Measurements from ENCODE around the gene FBXO34.
A peak's percentile ranks its signal among the peaks of the same experiment; 100 is the strongest.

Gene FBXO34

DNA sequence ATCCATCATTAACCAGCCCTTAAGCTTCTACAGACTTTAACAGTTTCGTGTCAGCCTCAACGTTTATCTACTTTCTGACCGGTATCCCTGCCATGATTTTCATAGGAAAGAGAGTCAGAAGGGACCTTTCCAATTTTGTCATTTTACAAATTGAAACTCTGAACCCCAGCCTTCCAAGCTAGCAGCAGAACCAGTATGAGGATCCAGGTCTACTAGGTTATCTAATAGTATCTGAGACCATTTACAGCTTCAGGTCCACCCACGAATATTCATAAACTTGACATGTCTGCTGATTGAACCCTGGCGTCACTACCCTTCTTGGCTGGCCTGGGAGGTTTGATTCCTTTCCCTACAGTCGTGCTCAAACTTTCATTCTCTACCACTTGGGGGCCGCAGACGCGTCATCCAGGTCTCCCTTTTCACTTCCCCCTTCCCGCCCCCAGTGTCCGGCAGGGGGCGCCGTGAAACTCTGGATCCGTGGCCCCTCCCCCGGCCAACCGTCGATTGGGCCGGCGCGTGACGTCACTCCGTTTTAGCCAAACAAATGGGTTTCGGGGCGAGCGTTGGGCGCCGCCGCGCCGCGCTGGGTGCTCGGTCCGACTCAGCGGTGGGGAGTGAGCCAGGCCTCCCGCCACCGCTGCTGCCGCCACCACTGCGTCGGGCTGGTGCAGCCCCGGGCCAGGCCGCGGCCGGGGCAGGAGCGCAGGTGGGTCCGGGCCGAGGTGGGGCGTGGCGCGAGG lies at the start of gene FBXO34:
FBXO34 (plus strand) TSS at position 590 of the 740 bp plus-strand sequence. CDS start 78,970 bp downstream, outside the sequence.
- peak; percentile 99 for DNase-seq

GRCh38 chr14:55221968-55222367 lies 49.3 kb upstream of the FBXO34 start:
- no peak for DNase-seq

- DNase-seq: no peak
These were observed 47.9 kb upstream of the FBXO34 start for GRCh38 chr14:55223364-55223763.

DNA sequence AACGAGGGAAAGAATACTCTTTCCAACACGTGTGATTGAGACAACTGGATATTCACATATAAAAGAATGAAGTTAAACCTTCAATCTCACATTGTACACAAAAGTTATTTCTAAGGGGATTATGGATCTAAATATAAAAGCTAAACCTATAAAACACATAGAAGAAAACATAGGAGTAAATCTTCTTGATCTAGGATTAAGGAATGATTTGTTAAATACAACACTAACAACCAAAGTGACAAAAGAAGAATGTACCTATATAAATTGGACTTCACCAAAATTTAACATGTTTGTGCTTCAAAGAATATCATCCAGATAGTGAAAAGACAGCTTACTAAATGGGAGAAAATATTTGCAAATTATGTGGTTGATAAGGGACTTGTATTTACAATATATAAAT lies 43.0 kb upstream of the FBXO34 start:
- no peak for DNase-seq

- no peak for DNase-seq
These were observed 37.6 kb upstream of the FBXO34 start for GRCh38 chr14:55233591-55233990.

DNA sequence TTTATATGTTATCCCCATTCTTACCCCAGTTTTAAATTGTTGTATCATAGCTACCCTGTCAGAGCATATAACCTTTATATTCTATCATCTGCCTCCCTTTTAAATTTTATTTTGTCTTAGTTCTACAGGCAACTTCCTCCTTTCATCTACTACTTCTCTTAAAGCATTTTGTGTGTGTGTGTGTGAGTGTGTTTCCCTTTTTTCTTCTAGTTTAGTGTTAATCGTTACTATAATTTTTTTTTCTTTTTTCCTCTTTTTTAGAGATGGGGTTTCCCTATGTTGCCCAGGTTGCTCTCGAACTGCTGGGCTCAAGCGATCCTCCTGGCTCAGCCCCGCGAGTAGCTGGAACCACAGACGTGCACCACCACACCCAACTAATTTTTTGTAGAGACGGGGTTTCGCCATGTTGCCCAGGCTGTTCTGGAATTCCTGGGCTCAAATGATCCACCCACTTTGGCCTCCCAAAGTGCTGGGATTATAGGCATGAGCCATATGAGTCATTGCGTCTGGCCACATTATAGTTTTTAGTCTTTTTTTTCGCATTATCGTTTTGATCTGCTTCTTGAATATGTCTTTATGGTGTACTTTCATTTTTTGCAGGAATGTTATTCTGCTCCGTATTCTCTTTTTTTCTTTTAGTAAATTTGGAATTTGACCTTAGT lies 33.1 kb upstream of the FBXO34 start:
- peak; percentile 63 for DNase-seq

DNA sequence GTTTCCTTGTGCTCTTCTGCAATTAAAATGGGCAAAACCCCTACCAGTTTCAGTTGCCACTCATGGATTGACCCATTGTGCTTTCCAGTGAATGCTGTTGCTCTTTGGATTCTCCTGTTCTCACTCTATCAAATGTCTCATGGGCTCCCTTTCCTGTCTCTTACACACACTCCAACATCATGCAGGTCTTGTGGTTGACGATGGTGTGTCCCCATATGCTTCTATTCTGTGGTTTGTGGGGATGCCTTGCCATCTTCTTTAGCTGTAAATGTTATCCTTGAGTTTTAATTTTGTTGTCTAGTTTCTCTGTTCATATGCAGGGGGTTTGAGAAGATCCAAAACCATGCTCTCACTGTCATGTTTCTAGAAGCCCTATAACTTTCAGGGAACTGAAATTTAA lies 31.9 kb upstream of the FBXO34 start:
- no peak for DNase-seq

- no peak for DNase-seq
These were observed 30.6 kb upstream of the FBXO34 start for GRCh38 chr14:55240526-55241178.

DNA sequence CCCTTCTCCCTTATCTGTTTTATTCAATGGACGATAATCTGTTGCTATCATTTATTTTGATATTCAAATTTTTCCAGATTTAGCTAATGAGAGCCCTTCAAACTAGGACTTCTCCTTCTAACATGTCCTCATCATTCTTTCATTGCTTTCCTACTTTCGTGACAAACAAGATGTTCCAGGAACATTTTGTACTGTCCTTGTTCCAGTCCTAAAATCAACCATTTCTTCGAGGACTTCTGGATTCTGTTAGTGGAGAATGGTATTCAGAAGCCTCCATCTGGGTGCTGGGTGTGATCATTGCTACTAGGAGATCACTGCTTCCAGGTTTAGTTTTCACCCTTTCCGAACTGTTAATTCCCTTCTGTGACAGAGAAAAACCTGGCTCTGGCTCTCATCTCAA lies 29.5 kb upstream of the FBXO34 start:
- DNase-seq: no peak

DNA sequence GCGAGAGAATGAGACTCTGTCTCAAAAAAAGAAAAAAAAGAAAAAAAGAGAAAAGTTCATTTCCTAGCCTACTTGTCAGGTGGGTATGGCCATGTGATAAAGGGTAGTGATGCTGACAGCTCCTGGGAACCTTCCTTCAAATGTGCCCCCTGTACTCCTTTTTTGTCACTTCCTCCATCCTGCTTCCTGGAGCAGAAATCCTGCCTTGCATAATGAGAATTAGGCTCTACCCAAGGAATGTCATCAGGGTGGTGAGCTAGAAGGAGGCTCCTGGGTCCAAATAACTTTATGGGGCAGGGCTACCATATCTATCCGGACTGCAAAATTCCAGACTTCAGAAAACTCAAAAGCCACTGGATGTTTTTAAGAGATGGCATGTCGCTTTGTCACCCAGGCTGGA lies 27.8 kb upstream of the FBXO34 start:
- no peak for DNase-seq

GRCh38 chr14:55243813-55244212 lies 27.4 kb upstream of the FBXO34 start:
- no peak for DNase-seq

GRCh38 chr14:55245657-55246268 lies 25.5 kb upstream of the FBXO34 start:
- peak; percentile 2 for DNase-seq

DNA sequence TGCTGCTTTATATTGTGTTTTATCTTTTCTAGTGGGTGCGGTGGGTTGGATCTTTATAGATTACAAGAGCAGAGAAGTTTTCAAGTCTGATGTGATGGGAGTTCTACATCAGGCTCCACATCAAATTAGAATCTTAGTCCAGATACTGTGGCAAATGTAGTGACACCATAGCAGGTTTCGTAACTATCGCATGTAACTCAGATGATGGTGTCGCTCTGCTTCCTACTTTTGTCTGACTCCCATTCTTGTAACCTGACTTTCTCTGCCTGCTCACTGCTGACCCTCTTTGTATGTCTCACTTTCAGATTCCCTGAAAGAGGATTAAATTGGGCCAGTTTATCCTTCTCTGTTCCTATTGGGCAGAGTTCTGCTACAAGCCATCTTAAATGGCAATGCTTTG lies 22.8 kb upstream of the FBXO34 start:
- DNase-seq: no peak

GRCh38 chr14:55249423-55249822 lies 21.8 kb upstream of the FBXO34 start:
- no peak for DNase-seq

DNA sequence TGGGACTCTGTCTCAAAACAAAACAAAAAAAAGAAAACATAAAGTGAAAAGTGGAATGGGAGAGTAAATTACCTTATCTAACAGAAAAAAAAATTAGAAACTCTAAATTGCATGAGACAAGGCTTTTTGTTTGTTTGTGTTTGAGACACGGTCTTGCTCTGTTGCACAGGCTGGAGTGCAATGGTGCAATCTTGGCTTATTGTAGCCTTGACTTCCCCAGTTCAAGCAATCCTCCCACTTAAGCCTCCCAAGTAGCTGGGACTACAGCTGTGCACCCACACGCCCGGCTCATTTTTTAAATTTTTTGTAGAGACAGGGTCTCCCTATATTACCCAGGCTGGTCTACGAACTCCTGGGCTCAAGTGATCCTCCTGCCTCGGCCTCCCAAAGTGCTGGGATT lies 17.9 kb upstream of the FBXO34 start:
- no peak for DNase-seq

GRCh38 chr14:55254581-55254980 lies 16.6 kb upstream of the FBXO34 start:
- no peak for DNase-seq

GRCh38 chr14:55255979-55256378 lies 15.2 kb upstream of the FBXO34 start:
- DNase-seq: no peak

DNA sequence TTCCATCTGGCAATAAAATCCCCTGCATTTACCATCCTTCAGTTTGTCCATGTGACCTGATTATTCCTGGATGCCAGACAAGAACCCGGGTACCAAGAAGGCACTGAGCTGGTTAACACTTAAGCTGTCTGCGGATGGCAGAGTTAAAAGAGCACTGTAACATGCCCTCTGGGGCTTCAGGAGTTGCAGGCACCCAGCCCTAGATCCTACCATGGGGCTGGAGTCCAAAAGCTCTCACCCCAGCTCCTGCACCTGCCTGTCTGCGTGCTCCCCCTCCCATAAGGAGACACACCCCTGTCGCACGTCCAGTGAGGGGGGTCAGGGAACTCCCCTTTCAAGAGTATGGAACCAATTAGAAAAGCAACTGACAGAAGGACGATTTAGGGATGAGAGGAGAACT lies 14.6 kb upstream of the FBXO34 start:
- no peak for DNase-seq

GRCh38 chr14:55265197-55265596 lies 6.0 kb upstream of the FBXO34 start:
- DNase-seq: peak; percentile 7

- DNase-seq: no peak
These were observed 3.4 kb upstream of the FBXO34 start for GRCh38 chr14:55267820-55268219.

DNA sequence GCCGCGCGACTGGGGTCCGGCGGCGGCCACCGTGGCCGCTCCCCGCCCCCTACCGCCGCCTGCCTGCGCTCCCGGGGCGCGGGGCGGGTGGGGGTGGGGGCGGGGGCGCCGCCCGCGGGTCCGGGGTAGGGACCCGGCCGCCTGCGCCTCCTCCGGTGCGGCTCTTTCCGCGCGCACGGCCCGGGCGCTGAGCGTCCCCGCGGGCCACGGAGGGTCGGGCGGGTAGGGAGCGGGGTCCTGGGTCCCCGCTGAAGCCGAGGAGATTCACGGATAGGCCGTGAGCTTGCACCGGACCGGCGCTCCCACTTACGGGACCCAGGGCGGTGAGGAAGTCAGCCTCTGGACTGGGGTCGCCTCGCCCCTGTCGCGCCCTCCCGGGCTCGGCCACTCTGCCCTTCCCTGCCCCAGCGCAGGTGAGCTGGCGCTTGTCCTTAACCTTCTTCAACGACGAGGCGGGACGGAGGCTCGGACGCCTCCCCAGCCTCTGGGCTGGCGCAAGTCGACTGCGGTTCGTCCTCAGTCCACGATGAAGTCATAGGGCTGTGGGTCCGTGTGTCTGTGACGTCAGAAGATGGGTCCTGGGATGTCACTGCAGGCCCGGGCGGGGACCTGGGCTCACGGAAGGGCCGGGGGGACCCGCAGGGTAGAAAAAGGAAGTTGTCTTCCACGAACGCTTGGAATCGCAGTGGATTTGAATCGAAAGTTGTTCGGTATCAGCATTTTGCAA lies 514 bp downstream of the FBXO34 start:
- DNase-seq: peak; percentile 51

DNA sequence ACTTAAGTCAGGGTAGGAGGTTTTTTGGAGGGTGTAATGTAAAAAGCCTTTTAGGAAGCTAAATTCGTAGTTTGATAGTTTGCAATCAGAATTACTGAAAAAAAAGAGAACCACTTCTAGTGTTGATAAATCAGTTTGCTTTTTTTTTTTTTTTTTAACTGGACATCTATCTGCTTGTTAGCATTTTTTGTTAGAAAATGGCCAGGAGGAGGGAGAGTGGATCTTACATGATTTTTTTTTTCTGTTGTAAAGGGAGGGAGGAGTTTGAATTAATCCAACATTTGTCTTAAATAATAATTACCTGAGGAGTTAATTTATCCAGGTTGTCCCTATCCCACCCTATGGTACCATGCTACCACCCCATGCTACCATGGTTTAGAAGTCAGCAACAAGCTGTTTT lies 1.2 kb downstream of the FBXO34 start:
- no peak for DNase-seq

DNA sequence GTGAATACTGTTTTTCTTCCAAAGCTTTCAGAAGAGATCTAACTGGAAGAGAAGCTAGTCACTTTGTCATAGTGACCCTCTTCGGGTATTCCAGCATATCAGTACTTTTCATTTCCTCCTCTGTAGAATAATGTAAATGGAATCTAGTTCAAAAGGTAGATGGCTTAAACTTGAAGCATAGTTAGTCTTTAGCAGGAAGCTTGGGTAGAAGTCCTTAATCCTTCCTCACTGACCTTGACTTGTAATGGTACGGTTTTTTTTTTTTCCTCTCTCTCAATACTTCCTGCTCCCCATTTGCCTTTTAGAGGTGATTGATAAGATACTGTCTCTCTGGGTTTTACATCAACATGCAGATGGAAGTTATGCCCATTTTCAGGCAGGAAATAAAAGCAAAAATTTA lies 1.7 kb downstream of the FBXO34 start:
- no peak for DNase-seq
